HG03342 (cell line): ENCODE measurements around the gene SH3PXD2B.
"Not testable (repeated sequence)": the region's sequence is repeated elsewhere in the genome, so short reads cannot be mapped to it uniquely, and the experiment has no call there.

Experiments used
- ATAC-seq: cut with Tn5 transposase; IDR thresholded peaks from one replicate; pipeline ENCODE4 v1.9.1; 2021; ENCODE audit warnings: mild to moderate bottlenecking, moderate library complexity; ENCODE audit not compliant: unreplicated experiment

Gene SH3PXD2B

GRCh38 chr5:172420235-172420939, 33.9 kb downstream of the SH3PXD2B start:
- ATAC-seq, result peak; percentile 57

GRCh38 chr5:172418862-172419814, 35.2 kb downstream of the SH3PXD2B start:
- no peak for ATAC-seq

GRCh38 chr5:172417983-172418630, 36.2 kb downstream of the SH3PXD2B start:
- no peak for ATAC-seq

- ATAC-seq, result no peak
These were observed 37.0 kb downstream of the SH3PXD2B start for GRCh38 chr5:172417130-172417841.

GRCh38 chr5:172415362-172416275, 38.7 kb downstream of the SH3PXD2B start:
- ATAC-seq, result no peak

- no peak for ATAC-seq
These were observed 39.6 kb downstream of the SH3PXD2B start for GRCh38 chr5:172414531-172415361.

GRCh38 chr5:172413601-172414171, 40.6 kb downstream of the SH3PXD2B start:
- ATAC-seq, result no peak

GRCh38 chr5:172412724-172413286, 41.5 kb downstream of the SH3PXD2B start:
- no peak for ATAC-seq

GRCh38 chr5:172411484-172412072, 42.7 kb downstream of the SH3PXD2B start:
- ATAC-seq, result no peak

GRCh38 chr5:172410662-172411483, 43.5 kb downstream of the SH3PXD2B start:
- no peak for ATAC-seq

GRCh38 chr5:172410160-172410559, 44.2 kb downstream of the SH3PXD2B start:
- ATAC-seq, result no peak

- ATAC-seq, result not testable (repeated sequence)
These were observed 44.8 kb downstream of the SH3PXD2B start for GRCh38 chr5:172409477-172409876.

GRCh38 chr5:172407822-172408221, 46.5 kb downstream of the SH3PXD2B start:
- no peak for ATAC-seq

- no peak for ATAC-seq
These were observed 47.1 kb downstream of the SH3PXD2B start for GRCh38 chr5:172407241-172407691.

GRCh38 chr5:172405226-172406107, 48.9 kb downstream of the SH3PXD2B start:
- no peak for ATAC-seq

- ATAC-seq, result no peak
These were observed 49.6 kb downstream of the SH3PXD2B start for GRCh38 chr5:172404746-172405145.
